MCF 10A (cell line): ENCODE data around the gene CREB3L2. TPM values are rescaled to one million over a fixed set of nuclear protein-coding genes. Genes with fewer than 3 reads are reported as not detected.

Source experiments
- BruUV-seq: library from RNA; stranded (reverse); fragments of 400-500 nt; replicated peaks from 2 replicates; lab custom pipeline; 2021; lab: Mats Ljungman, UMichigan
- CTCF ChIA-PET: fragments of 300-600 bp; sonication (Branson Sonifier 250); formaldehyde crosslinking; extraction: SDS; loops from one replicate; lab custom pipeline; 2021; ENCODE audit warnings: antibody characterized with exemption, inconsistent platforms; lab: Yijun Ruan, JAX
- POLR2A ChIA-PET: fragments of 300-600, 350-650 bp; sonication (Branson Sonifier 250); formaldehyde crosslinking; extraction: SDS; loops from one replicate; lab custom pipeline; 2020; ENCODE audit warnings: antibody characterized with exemption, inconsistent platforms; lab: Yijun Ruan, JAX
- DNase-seq: peaks from one replicate; pipeline ENCODE4 v3.0.0-alpha.2; 2018; ENCODE audit not compliant: unreplicated experiment
- H3K27ac Mint-ChIP-seq: one replicate; pipeline ENCODE4 v1.8.0; 2022; ENCODE audit warnings: mild to moderate bottlenecking, low read depth, mixed read lengths; ENCODE audit not compliant: unreplicated experiment
- H3K27me3 Mint-ChIP-seq: one replicate; pipeline ENCODE4 v1.8.0; 2022; ENCODE audit warnings: mixed read lengths; ENCODE audit not compliant: insufficient read depth, unreplicated experiment
- H3K36me3 Mint-ChIP-seq: one replicate; pipeline ENCODE4 v1.8.0; 2022; ENCODE audit warnings: mild to moderate bottlenecking, moderate library complexity, mixed read lengths; ENCODE audit not compliant: insufficient read depth, unreplicated experiment
- H3K4me1 Mint-ChIP-seq: one replicate; pipeline ENCODE4 v1.8.0; 2022; ENCODE audit warnings: mixed read lengths; ENCODE audit not compliant: insufficient read depth, unreplicated experiment
- H3K4me3 Mint-ChIP-seq: one replicate; pipeline ENCODE4 v1.8.0; 2022; ENCODE audit warnings: mild to moderate bottlenecking, moderate library complexity, mixed read lengths; ENCODE audit not compliant: unreplicated experiment
- H3K9me3 Mint-ChIP-seq: one replicate; pipeline ENCODE4 v1.8.0; 2022; ENCODE audit warnings: mixed read lengths; ENCODE audit not compliant: unreplicated experiment
- CTCF ChIP-seq: fragments of 200-600 bp; IDR thresholded peaks from one replicate; pipeline ENCODE4 v1.8.0; 2022; ENCODE audit warnings: antibody characterized with exemption, mild to moderate bottlenecking; ENCODE audit not compliant: unreplicated experiment
- intact Hi-C: fragments of 100-400 bp; cut with micrococcal nuclease; formaldehyde crosslinking; loops from 2 replicates; pipeline ENCODE4 v1.14.1; 2022
- total RNA-seq: library from RNA; stranded (reverse); gene quantifications from 2 replicates; pipeline ENCODE4 v1.2.3, GENCODE V29; 2022

CREB3L2 gene
- total RNA-seq, 1 experiment from 2014 or later = 74.2 TPM

GRCh38 chr7:138008588-138009349 lies 6.9 kb upstream of the CREB3L2 start:
- no peaks in the 10 kb centered on the region for H3K36me3 Mint-ChIP-seq
- no TSS peak for BruUV-seq
- DNase-seq = peak; percentile 78
- intact Hi-C loops = loop anchor here (1.0 to 2.0 kb wide), 5 partner anchors 105 to 730 kb away; no protein-coding TSS in a partner anchor
- no peaks in the 10 kb centered on the region for H3K9me3 Mint-ChIP-seq
- H3K27me3 Mint-ChIP-seq = no peaks in the 10 kb centered on the region
- TF ChIP-seq CTCF = peak; percentile 90
- no peak overlapping the region for H3K27ac Mint-ChIP-seq
- ChIA-PET POLR2A (interaction anchor here (0.7 to 1.6 kb wide), 4 partner anchors 9 to 730 kb away, joined by 3 to 7 read pairs (median 5); no protein-coding TSS in a partner anchor), CTCF (interaction anchor here (0.7 to 15.3 kb wide), 33 partner anchors 9 to 406 kb away, joined by 3 to 563 read pairs (median 5); no protein-coding TSS in a partner anchor)
- H3K4me1 Mint-ChIP-seq = no peaks in the 10 kb centered on the region
- H3K4me3 Mint-ChIP-seq = no peak overlapping the region

GRCh38 chr7:138008019-138008587 lies 6.2 kb upstream of the CREB3L2 start:
- ChIA-PET CTCF (interaction anchor here (0.7 to 15.3 kb wide), 13 partner anchors 9 to 402 kb away, joined by 3 to 563 read pairs (median 7); no protein-coding TSS in a partner anchor), POLR2A (interaction anchor here (1.3 to 1.6 kb wide), 3 partner anchors 9 to 349 kb away, joined by 5 to 7 read pairs (median 5); no protein-coding TSS in a partner anchor)
- no peaks in the 10 kb centered on the region for H3K4me1 Mint-ChIP-seq
- H3K4me3 Mint-ChIP-seq = no peak overlapping the region
- no peak overlapping the region for H3K27ac Mint-ChIP-seq
- H3K27me3 Mint-ChIP-seq = no peaks in the 10 kb centered on the region
- H3K36me3 Mint-ChIP-seq = no peaks in the 10 kb centered on the region
- no TSS peak for BruUV-seq
- H3K9me3 Mint-ChIP-seq = no peaks in the 10 kb centered on the region
- intact Hi-C loops = loop anchor here (1.0 to 2.0 kb wide), 4 partner anchors 105 to 731 kb away; no protein-coding TSS in a partner anchor
- no peak for TF ChIP-seq CTCF
- no peak for DNase-seq

GRCh38 chr7:138006106-138006505 lies 4.2 kb upstream of the CREB3L2 start:
- Mint-ChIP-seq H3K27me3 (no peaks in the 10 kb centered on the region), H3K36me3 (no peaks in the 10 kb centered on the region), H3K4me3 (no peak overlapping the region), H3K9me3 (no peaks in the 10 kb centered on the region), H3K4me1 (no peaks in the 10 kb centered on the region), H3K27ac (no peak overlapping the region)
- ChIA-PET CTCF (interaction anchor here (0.6 to 15.3 kb wide), 7 partner anchors 16 to 350 kb away, joined by 3 to 563 read pairs (median 6); no protein-coding TSS in a partner anchor), POLR2A (no interaction called here)
- TF ChIP-seq CTCF = no peak
- no TSS peak for BruUV-seq
- DNase-seq = no peak
- intact Hi-C loops = no loop called here

GRCh38 chr7:138004936-138005335 lies 3.0 kb upstream of the CREB3L2 start:
- no peak for DNase-seq
- Mint-ChIP-seq H3K27ac (no peak overlapping the region), H3K4me3 (no peak overlapping the region), H3K27me3 (no peaks in the 10 kb centered on the region), H3K9me3 (no peaks in the 10 kb centered on the region), H3K4me1 (peaks cover 5% of the 10 kb centered on the region), H3K36me3 (no peaks in the 10 kb centered on the region)
- POLR2A ChIA-PET = no interaction called here
- intact Hi-C loops = loop anchor here (5.0 kb wide), 1 partner anchor 83 kb away; no protein-coding TSS in a partner anchor
- BruUV-seq = no TSS peak
- CTCF ChIA-PET = interaction anchor here (1.3 to 15.3 kb wide), 4 partner anchors 10 to 350 kb away, joined by 3 to 563 read pairs (median 14); no protein-coding TSS in a partner anchor
- no peak for TF ChIP-seq CTCF
